ENCODE measurements around the gene PRKRIP1. TPM values are rescaled to one million over a fixed set of nuclear protein-coding genes. Genes with fewer than 3 reads are reported as not detected.

Gene PRKRIP1
- total RNA-seq, 1 donor from 2014 or later = 37.3 TPM

- H4K20me1 ChIP-seq (ENCODE audit: insufficient read depth, low read length) = peaks cover 1% of the 10 kb centered on the region
- FAIRE-seq (no peak), DNase-seq (ENCODE audit: low read depth) (no peak)
- Mint-ChIP-seq H3K27me3 (ENCODE audit: low read depth, unreplicated experiment) (no peaks in the 10 kb centered on the region), H3K9me3 (ENCODE audit: unreplicated experiment) (no peaks in the 10 kb centered on the region), H3K27ac (ENCODE audit: unreplicated experiment) (no peak overlapping the region), H3K36me3 (ENCODE audit: low read depth, unreplicated experiment) (peaks cover 7% of the 10 kb centered on the region), H3K4me3 (ENCODE audit: unreplicated experiment) (no peak overlapping the region), H3K4me1 (ENCODE audit: low read depth, unreplicated experiment) (no peaks in the 10 kb centered on the region)
- H2AFZ ChIP-seq (ENCODE audit: low read depth, low read length) = no peak overlapping the region
- H3K79me2 ChIP-seq (ENCODE audit: insufficient read depth, low read length) = no peaks in the 10 kb centered on the region
- H3K4me3 ChIP-seq (ENCODE audit: insufficient read depth, low read depth, low read length) = no peak overlapping the region
- H3K4me1 ChIP-seq (ENCODE audit: insufficient read depth, low read length) = peaks cover 19% of the 10 kb centered on the region
- no peaks in the 10 kb centered on the region for H3K27me3 ChIP-seq (ENCODE audit: insufficient read depth, low read length)
- H3K4me2 ChIP-seq (ENCODE audit: low read length) = no peak overlapping the region
- H3K27ac ChIP-seq (ENCODE audit: low read depth, low read length) = no peak overlapping the region
- H3K9ac ChIP-seq (ENCODE audit: low read length) = no peak overlapping the region
- no peaks in the 10 kb centered on the region for H3K36me3 ChIP-seq (ENCODE audit: insufficient read depth, low read length)
- no peaks in the 10 kb centered on the region for H3K9me3 ChIP-seq (ENCODE audit: insufficient read depth, low read depth, low read length)
- TF ChIP-seq EZH2 (IDR thresholded peaks at IDR 0.05; ENCODE audit: insufficient read depth, low read length) (no peak), CTCF (IDR thresholded peaks at IDR 0.05; ENCODE audit: insufficient read depth, low read depth, low read length) (no peak)
These were observed 54.1 kb downstream of the PRKRIP1 start for GRCh38 chr7:102450242-102450641.

GRCh38 chr7:102451371-102452054 is 55.4 kb downstream of the PRKRIP1 start:
- Histone ChIP-seq H3K4me2 (ENCODE audit: low read length) (peak overlapping the region; percentile 50), H4K20me1 (ENCODE audit: insufficient read depth, low read length) (peaks cover 5% of the 10 kb centered on the region), H2AFZ (ENCODE audit: low read depth, low read length) (no peak overlapping the region), H3K4me1 (ENCODE audit: insufficient read depth, low read length) (peaks cover 23% of the 10 kb centered on the region), H3K79me2 (ENCODE audit: insufficient read depth, low read length) (no peaks in the 10 kb centered on the region), H3K9ac (ENCODE audit: low read length) (no peak overlapping the region), H3K27ac (ENCODE audit: low read depth, low read length) (no peak overlapping the region), H3K27me3 (ENCODE audit: insufficient read depth, low read length) (no peaks in the 10 kb centered on the region), H3K36me3 (ENCODE audit: insufficient read depth, low read length) (no peaks in the 10 kb centered on the region), H3K9me3 (ENCODE audit: insufficient read depth, low read depth, low read length) (no peaks in the 10 kb centered on the region), H3K4me3 (ENCODE audit: insufficient read depth, low read depth, low read length) (no peak overlapping the region)
- Mint-ChIP-seq H3K4me3 (ENCODE audit: unreplicated experiment) (no peak overlapping the region), H3K36me3 (ENCODE audit: low read depth, unreplicated experiment) (peaks cover 5% of the 10 kb centered on the region), H3K27ac (ENCODE audit: unreplicated experiment) (no peak overlapping the region), H3K9me3 (ENCODE audit: unreplicated experiment) (no peaks in the 10 kb centered on the region), H3K4me1 (ENCODE audit: low read depth, unreplicated experiment) (peaks cover 3% of the 10 kb centered on the region), H3K27me3 (ENCODE audit: low read depth, unreplicated experiment) (no peaks in the 10 kb centered on the region)
- no peak for TF ChIP-seq CTCF (IDR thresholded peaks at IDR 0.05; ENCODE audit: insufficient read depth, low read depth, low read length)
- no peak for TF ChIP-seq EZH2 (IDR thresholded peaks at IDR 0.05; ENCODE audit: insufficient read depth, low read length)
- FAIRE-seq = no peak
- DNase-seq (ENCODE audit: low read depth) = no peak

- FAIRE-seq (no peak), DNase-seq (ENCODE audit: low read depth) (no peak)
- Mint-ChIP-seq H3K4me1 (ENCODE audit: low read depth, unreplicated experiment) (peaks cover 9% of the 10 kb centered on the region), H3K9me3 (ENCODE audit: unreplicated experiment) (no peaks in the 10 kb centered on the region), H3K27me3 (ENCODE audit: low read depth, unreplicated experiment) (no peaks in the 10 kb centered on the region), H3K4me3 (ENCODE audit: unreplicated experiment) (no peak overlapping the region), H3K27ac (ENCODE audit: unreplicated experiment) (no peak overlapping the region), H3K36me3 (ENCODE audit: low read depth, unreplicated experiment) (peaks cover 7% of the 10 kb centered on the region)
- Histone ChIP-seq H3K4me2 (ENCODE audit: low read length) (no peak overlapping the region), H3K4me3 (ENCODE audit: insufficient read depth, low read depth, low read length) (no peak overlapping the region), H3K79me2 (ENCODE audit: insufficient read depth, low read length) (no peaks in the 10 kb centered on the region), H2AFZ (ENCODE audit: low read depth, low read length) (no peak overlapping the region), H3K36me3 (ENCODE audit: insufficient read depth, low read length) (peaks cover 2% of the 10 kb centered on the region), H3K27ac (ENCODE audit: low read depth, low read length) (no peak overlapping the region), H3K27me3 (ENCODE audit: insufficient read depth, low read length) (no peaks in the 10 kb centered on the region), H3K9me3 (ENCODE audit: insufficient read depth, low read depth, low read length) (no peaks in the 10 kb centered on the region), H3K9ac (ENCODE audit: low read length) (no peak overlapping the region), H3K4me1 (ENCODE audit: insufficient read depth, low read length) (peaks cover 21% of the 10 kb centered on the region), H4K20me1 (ENCODE audit: insufficient read depth, low read length) (peaks cover 5% of the 10 kb centered on the region)
- TF ChIP-seq CTCF (IDR thresholded peaks at IDR 0.05; ENCODE audit: insufficient read depth, low read depth, low read length) = no peak
- TF ChIP-seq EZH2 (IDR thresholded peaks at IDR 0.05; ENCODE audit: insufficient read depth, low read length) = no peak
These were observed 56.3 kb downstream of the PRKRIP1 start for GRCh38 chr7:102452451-102452850.

Data from astrocyte (in vitro differentiated cells and primary cell).